Motor neuron (in vitro differentiated cells): ENCODE results near the gene MEAK7. TPM values are rescaled to one million over a fixed set of nuclear protein-coding genes. Genes with fewer than 3 reads are reported as not detected.

ENCODE experiments used
- ATAC-seq, 8 experiments: fragments of 200-7000 bp; cut with Tn5 transposase; replicated peaks in 6 of 8; 2 replicates each; pipeline ENCODE4 v1.8.0; 2021; ENCODE audit warnings: mild to moderate bottlenecking in 8 of 8, moderate library complexity in 8 of 8
- H3K27ac ChIP-seq, 2 donors: fragments of 250-450 bp; sonication (Bioruptor Pico); 2 replicates each; pipeline ENCODE4 v1.9.0; 2021; ENCODE audit warnings: antibody characterized with exemption in 2 of 2, mild to moderate bottlenecking in 2 of 2, moderate library complexity in 1 of 2
- H3K4me1 ChIP-seq, 2 donors: fragments of 250-450 bp; sonication (Bioruptor Pico); replicated peaks in 1 of 2; 2 replicates each; pipeline ENCODE4 v1.6.1; 2021; ENCODE audit warnings: antibody characterized with exemption in 2 of 2, mild to moderate bottlenecking in 2 of 2, moderate library complexity in 1 of 2
- H3K4me3 ChIP-seq, 5 donors: fragments of 250-450 bp; sonication (Bioruptor Pico); 2 replicates each; pipeline ENCODE4 v1.9.0; 2021; ENCODE audit warnings: antibody characterized with exemption in 5 of 5, mild to moderate bottlenecking in 5 of 5, moderate library complexity in 4 of 5
- WGBS, 10 experiments: fragments of 450-650 bp; shearing (Covaris generic); methylation state at CpG; one replicate each; pipeline ENCODE4 v1.0.0; 2022; 5-methylcytosine and 5-hydroxymethylcytosine counted together
- in situ Hi-C, 9 experiments: fragments of 400-800 bp; cut with MboI; loops; one replicate each; pipeline ENCODE4 v1.15.0; 2021; ENCODE audit warnings: low sequenced_read_pairs in 9 of 9, low pct_unique_long_range_greater_than_20kb in 2 of 9; ENCODE audit not compliant: unreplicated experiment in 9 of 9
- total RNA-seq, 8 experiments: library from RNA; unstranded; fragments of 300-600 nt; gene quantifications; 2 replicates each; pipeline versions ENCODE4 v1.2.3 to v1.2.4, GENCODE V29; 2022

Gene MEAK7
- total RNA-seq, 8 experiments from 2014 or later, result 6.5 to 18.9 (median 16.1) TPM

GRCh38 chr16:84496991-84497390 lies 7.5 kb downstream of the MEAK7 start:
- Histone ChIP-seq H3K27ac (no peak overlapping the region), H3K4me3 (no peak overlapping the region), H3K4me1 (no peaks in the 10 kb centered on the region)
- in situ Hi-C loops, result loop anchor here in 7 of 9 experiments (25.0 kb wide), 5 partner anchors 210 to 560 kb away; partner anchors contain the start of genes WFDC1 (in 3 of the 7), MBTPS1 (in 2 of the 7), ADAD2 (in 1 of the 7) and TAF1C (in 1 of the 7)
- no peak for ATAC-seq
- WGBS, 10 experiments, result 80 to 100% (median 100%) methylated on average over 1 to 3 of the region's 3 CpGs; no CpG with 5 or more reads in 5 of the 10 experiments

GRCh38 chr16:84495506-84495905 lies 9.0 kb downstream of the MEAK7 start:
- H3K4me1 ChIP-seq, result no peaks in the 10 kb centered on the region
- H3K27ac ChIP-seq, result no peak overlapping the region
- in situ Hi-C loops, result loop anchor here in 7 of 9 experiments (25.0 kb wide), 5 partner anchors 208 to 558 kb away; partner anchors contain the start of genes WFDC1 (in 3 of the 7), MBTPS1 (in 2 of the 7), ADAD2 (in 1 of the 7) and TAF1C (in 1 of the 7)
- 83 to 100% (median 92%) methylated on average over 1 to 7 of the region's 11 CpGs; no CpG with 5 or more reads in 3 of the 10 experiments for WGBS, 10 experiments
- ATAC-seq, result no peak
- H3K4me3 ChIP-seq, result no peak overlapping the region

GRCh38 chr16:84489131-84489530 lies 15.3 kb downstream of the MEAK7 start:
- Histone ChIP-seq H3K4me1 (peaks cover 4% of the 10 kb centered on the region in 2 donors), H3K27ac (no peak overlapping the region), H3K4me3 (no peak overlapping the region)
- 78 to 97% (median 92%) methylated on average over 2 to 8 of the region's 8 CpGs; no CpG with 5 or more reads in 2 of the 10 experiments for WGBS, 10 experiments
- in situ Hi-C loops, result loop anchor here (10.0 to 25.0 kb wide), 7 partner anchors 202 to 552 kb away; partner anchors contain the start of genes WFDC1 (in 3 of the 9), MBTPS1 (in 2 of the 9), ADAD2 (in 1 of the 9) and TAF1C (in 1 of the 9)
- ATAC-seq, result no peak

GRCh38 chr16:84487358-84487757 lies 17.1 kb downstream of the MEAK7 start:
- H3K4me3 ChIP-seq, result no peak overlapping the region
- in situ Hi-C loops, result loop anchor here (10.0 to 25.0 kb wide), 7 partner anchors 200 to 550 kb away; partner anchors contain the start of genes WFDC1 (in 3 of the 9), MBTPS1 (in 2 of the 9), ADAD2 (in 1 of the 9) and TAF1C (in 1 of the 9)
- no peak overlapping the region for H3K27ac ChIP-seq
- no peak for ATAC-seq
- H3K4me1 ChIP-seq, result peaks cover 4 to 7% of the 10 kb centered on the region in 2 donors
- 43 to 100% (median 93%) methylated on average over 1 to 7 of the region's 8 CpGs; no CpG with 5 or more reads in 3 of the 10 experiments for WGBS, 10 experiments

GRCh38 chr16:84486551-84487235 lies 17.8 kb downstream of the MEAK7 start:
- H3K4me3 ChIP-seq, result no peak overlapping the region
- in situ Hi-C loops, result loop anchor here (10.0 to 25.0 kb wide), 7 partner anchors 199 to 549 kb away; partner anchors contain the start of genes WFDC1 (in 3 of the 9), MBTPS1 (in 2 of the 9), ADAD2 (in 1 of the 9) and TAF1C (in 1 of the 9)
- H3K27ac ChIP-seq, result no peak overlapping the region
- no peak for ATAC-seq
- WGBS, 10 experiments, result 73 to 100% (median 92%) methylated on average over 3 to 8 of the region's 17 CpGs; no CpG with 5 or more reads in 1 of the 10 experiments
- H3K4me1 ChIP-seq, result peaks cover 4 to 7% of the 10 kb centered on the region in 2 donors

- in situ Hi-C loops, result loop anchor here (10.0 to 25.0 kb wide), 7 partner anchors 199 to 549 kb away; partner anchors contain the start of genes WFDC1 (in 3 of the 9), MBTPS1 (in 2 of the 9), ADAD2 (in 1 of the 9) and TAF1C (in 1 of the 9)
- 80 to 100% (median 95%) methylated on average over 1 to 5 of the region's 14 CpGs; no CpG with 5 or more reads in 2 of the 10 experiments for WGBS, 10 experiments
Observed at GRCh38 chr16:84486126-84486525, 18.3 kb downstream of the MEAK7 start.

GRCh38 chr16:84485255-84486010 lies 19.0 kb downstream of the MEAK7 start:
- in situ Hi-C loops, result loop anchor here (10.0 to 25.0 kb wide), 7 partner anchors 198 to 548 kb away; partner anchors contain the start of genes WFDC1 (in 3 of the 9), MBTPS1 (in 2 of the 9), ADAD2 (in 1 of the 9) and TAF1C (in 1 of the 9)
- WGBS, 10 experiments, result 80 to 100% (median 95%) methylated on average over 1 to 10 of the region's 16 CpGs; no CpG with 5 or more reads in 4 of the 10 experiments
- no peak for ATAC-seq
- Histone ChIP-seq H3K4me3 (no peak overlapping the region), H3K4me1 (peaks cover 4 to 7% of the 10 kb centered on the region in 2 donors), H3K27ac (no peak overlapping the region)

More at GRCh38 chr16:84486126-84486525, 18.3 kb downstream of the MEAK7 start:
- Histone ChIP-seq H3K27ac (no peak overlapping the region), H3K4me3 (no peak overlapping the region), H3K4me1 (peaks cover 4 to 7% of the 10 kb centered on the region in 2 donors)
- ATAC-seq, result no peak

- in situ Hi-C loops, result loop anchor here (10.0 to 25.0 kb wide), 7 partner anchors 197 to 547 kb away; partner anchors contain the start of genes WFDC1 (in 3 of the 9), MBTPS1 (in 2 of the 9), ADAD2 (in 1 of the 9) and TAF1C (in 1 of the 9)
- H3K4me3 ChIP-seq, result no peak overlapping the region
- H3K4me1 ChIP-seq, result peaks cover 4 to 7% of the 10 kb centered on the region in 2 donors
- H3K27ac ChIP-seq, result no peak overlapping the region
- ATAC-seq, result peak; percentile 51 to 88 (median 80)
- 10 to 80% (median 37%) methylated on average over 1 to 10 of the region's 15 CpGs; no CpG with 5 or more reads in 1 of the 10 experiments for WGBS, 10 experiments
Observed at GRCh38 chr16:84484579-84485254, 19.7 kb downstream of the MEAK7 start.

- in situ Hi-C loops, result loop anchor here (10.0 to 25.0 kb wide), 7 partner anchors 197 to 547 kb away; partner anchors contain the start of genes WFDC1 (in 3 of the 9), MBTPS1 (in 2 of the 9), ADAD2 (in 1 of the 9) and TAF1C (in 1 of the 9)
- Histone ChIP-seq H3K4me1 (peaks cover 4 to 7% of the 10 kb centered on the region in 2 donors), H3K4me3 (no peak overlapping the region), H3K27ac (peak overlapping the region in 1 of 2 donors; percentile 7)
- ATAC-seq, result peak in 3 of 8 experiments; percentile 10 to 43 (median 13)
- WGBS, 10 experiments, result 60 to 100% (median 90%) methylated on average over 1 to 8 of the region's 19 CpGs; no CpG with 5 or more reads in 2 of the 10 experiments
Observed at GRCh38 chr16:84483882-84484565, 20.4 kb downstream of the MEAK7 start.

- WGBS, 10 experiments, result 93 to 100% (median 95%) methylated on average over 1 to 17 of the region's 25 CpGs; no CpG with 5 or more reads in 1 of the 10 experiments
- Histone ChIP-seq H3K4me3 (no peak overlapping the region), H3K27ac (no peak overlapping the region), H3K4me1 (peaks cover 6 to 14% of the 10 kb centered on the region in 2 donors)
- in situ Hi-C loops, result loop anchor here (10.0 to 25.0 kb wide), 7 partner anchors 196 to 546 kb away; partner anchors contain the start of genes WFDC1 (in 3 of the 9), MBTPS1 (in 2 of the 9), ADAD2 (in 1 of the 9) and TAF1C (in 1 of the 9)
- no peak for ATAC-seq
Observed at GRCh38 chr16:84482951-84483881, 21.2 kb downstream of the MEAK7 start.
